AG04449 (cell line): ENCODE measurements around the gene MAP3K20.

ENCODE experiments used
- CTCF ChIA-PET: fragments of 350-600 bp; formaldehyde crosslinking; extraction: SDS; loops from one replicate; lab custom pipeline; 2021; ENCODE audit warnings: antibody characterized with exemption; lab: Yijun Ruan, JAX
- POLR2A ChIA-PET: fragments of 400-600, 350-600 bp; formaldehyde crosslinking; extraction: SDS; loops from one replicate; lab custom pipeline; 2020; ENCODE audit warnings: antibody characterized with exemption, inconsistent platforms; lab: Yijun Ruan, JAX
- DNase-seq: peaks from one replicate; pipeline ENCODE4 v3.0.0-alpha.2; 2010; ENCODE audit warnings: low read depth, low spot score
- H3K4me3 ChIP-seq: 2 replicates; pipeline ENCODE4 v1.5.1; 2011; ENCODE audit warnings: low read depth, mild to moderate bottlenecking, control low read depth, low read length
- TF ChIP-seq, protein P1 (sequence below): IDR thresholded peaks from one replicate; pipeline ENCODE4 v1.5.1; 2011; ENCODE audit warnings: mild to moderate bottlenecking, moderate library complexity, low read length, control low read depth, inconsistent platforms; ENCODE audit not compliant: insufficient read depth; ENCODE audit errors: missing control alignments

Gene MAP3K20

DNA sequence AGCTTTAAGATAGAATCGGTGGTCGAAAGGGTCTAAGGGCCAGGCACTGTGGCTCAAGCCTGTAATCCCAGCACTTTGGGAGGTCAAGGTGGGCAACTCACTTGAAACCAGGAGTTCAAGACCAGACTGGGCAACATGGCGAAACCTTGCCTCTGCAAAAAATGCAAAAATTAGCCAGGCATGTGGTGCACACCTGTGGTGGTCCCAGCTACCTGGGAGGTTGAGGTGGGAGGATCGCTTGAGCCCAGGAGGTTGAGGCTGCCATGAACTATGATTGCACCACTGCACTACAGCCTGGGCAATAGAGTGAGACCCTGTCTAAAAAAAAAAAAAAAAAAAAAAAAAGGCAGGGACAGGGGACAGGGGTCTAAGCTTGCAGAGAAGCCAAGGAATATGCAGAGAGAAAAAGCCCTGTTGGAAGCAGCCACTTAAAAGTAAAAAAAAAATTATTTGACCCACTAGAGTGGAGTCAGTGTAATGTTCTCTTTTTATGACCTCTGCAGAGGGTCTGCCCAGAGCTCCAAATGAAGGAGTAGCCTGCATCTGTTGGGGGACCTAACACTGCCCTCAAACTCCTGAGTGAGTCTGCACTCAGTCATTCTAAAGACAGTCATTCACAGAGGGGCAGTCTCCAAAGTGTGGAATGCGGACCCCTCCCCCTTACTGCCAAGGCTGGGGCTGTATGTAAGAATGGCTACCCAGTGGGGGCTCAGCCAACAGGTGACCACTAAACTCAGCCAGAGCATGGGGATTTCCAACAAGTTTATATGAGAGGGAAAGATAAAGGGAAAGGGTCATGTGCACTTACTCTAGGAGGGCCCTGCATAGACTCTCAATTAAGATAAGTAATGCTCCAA, 160.5 kb downstream of the MAP3K20 start:
- TF ChIP-seq, protein P1, sequence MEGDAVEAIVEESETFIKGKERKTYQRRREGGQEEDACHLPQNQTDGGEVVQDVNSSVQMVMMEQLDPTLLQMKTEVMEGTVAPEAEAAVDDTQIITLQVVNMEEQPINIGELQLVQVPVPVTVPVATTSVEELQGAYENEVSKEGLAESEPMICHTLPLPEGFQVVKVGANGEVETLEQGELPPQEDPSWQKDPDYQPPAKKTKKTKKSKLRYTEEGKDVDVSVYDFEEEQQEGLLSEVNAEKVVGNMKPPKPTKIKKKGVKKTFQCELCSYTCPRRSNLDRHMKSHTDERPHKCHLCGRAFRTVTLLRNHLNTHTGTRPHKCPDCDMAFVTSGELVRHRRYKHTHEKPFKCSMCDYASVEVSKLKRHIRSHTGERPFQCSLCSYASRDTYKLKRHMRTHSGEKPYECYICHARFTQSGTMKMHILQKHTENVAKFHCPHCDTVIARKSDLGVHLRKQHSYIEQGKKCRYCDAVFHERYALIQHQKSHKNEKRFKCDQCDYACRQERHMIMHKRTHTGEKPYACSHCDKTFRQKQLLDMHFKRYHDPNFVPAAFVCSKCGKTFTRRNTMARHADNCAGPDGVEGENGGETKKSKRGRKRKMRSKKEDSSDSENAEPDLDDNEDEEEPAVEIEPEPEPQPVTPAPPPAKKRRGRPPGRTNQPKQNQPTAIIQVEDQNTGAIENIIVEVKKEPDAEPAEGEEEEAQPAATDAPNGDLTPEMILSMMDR, result no peak
- no peak overlapping the region for H3K4me3 ChIP-seq
- no peak for DNase-seq
- ChIA-PET CTCF (interaction anchor here (0.9 to 1.2 kb wide), 2 partner anchors 13 to 208 kb away, joined by 3 read pairs; no protein-coding TSS in a partner anchor), POLR2A (no interaction called here)

DNA sequence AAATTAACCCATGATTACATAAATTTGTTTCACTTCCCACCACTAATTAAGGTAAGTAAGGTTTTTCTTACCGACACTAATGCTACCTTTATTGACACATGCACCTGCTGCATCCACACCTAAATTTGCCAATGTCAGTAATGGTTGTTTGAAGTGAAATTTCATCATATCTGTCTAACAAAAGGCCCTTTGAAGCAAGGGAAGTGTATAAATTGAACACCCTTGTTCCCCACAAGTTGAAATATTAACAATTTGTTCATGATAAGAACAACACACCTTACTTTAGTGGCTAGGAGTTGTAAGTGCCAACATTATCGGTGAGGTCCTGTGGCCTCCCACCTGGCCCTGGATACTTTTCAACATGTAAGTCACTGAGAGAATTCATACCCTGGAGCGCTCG, 162.7 kb downstream of the MAP3K20 start:
- POLR2A ChIA-PET, result no interaction called here

DNA sequence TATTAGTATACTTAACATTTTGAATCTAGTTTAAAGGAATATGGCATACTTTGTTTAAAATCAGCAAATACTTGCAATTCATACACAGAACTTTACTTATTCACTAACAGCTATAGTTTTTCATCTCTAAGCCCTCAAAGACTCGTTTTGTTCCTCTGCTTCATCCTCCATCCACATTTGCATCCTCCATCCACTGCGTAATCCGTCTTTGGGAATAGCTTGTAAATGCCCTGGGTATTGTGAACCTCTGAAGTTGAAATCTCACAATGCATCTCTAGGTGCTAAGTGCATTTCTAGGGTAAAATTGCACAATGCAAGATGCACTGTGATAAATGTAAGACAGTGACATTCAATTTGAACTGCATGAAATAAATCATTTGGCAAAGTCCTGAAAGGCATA, 163.2 kb downstream of the MAP3K20 start:
- CTCF ChIA-PET, result interaction anchor here (1.1 to 2.5 kb wide), 3 partner anchors 19 to 211 kb away, joined by 3 to 10 read pairs (median 3); no protein-coding TSS in a partner anchor
- POLR2A ChIA-PET, result no interaction called here
- TF ChIP-seq, protein P1, result no peak
- DNase-seq, result no peak
- no peak overlapping the region for H3K4me3 ChIP-seq

More for the DNA sequence above, 162.7 kb downstream of the MAP3K20 start:
- TF ChIP-seq, protein P1, result no peak
- H3K4me3 ChIP-seq, result no peak overlapping the region
- CTCF ChIA-PET, result interaction anchor here (1.2 to 2.5 kb wide), 2 partner anchors 19 to 211 kb away, joined by 3 to 10 read pairs; no protein-coding TSS in a partner anchor
- no peak for DNase-seq

DNA sequence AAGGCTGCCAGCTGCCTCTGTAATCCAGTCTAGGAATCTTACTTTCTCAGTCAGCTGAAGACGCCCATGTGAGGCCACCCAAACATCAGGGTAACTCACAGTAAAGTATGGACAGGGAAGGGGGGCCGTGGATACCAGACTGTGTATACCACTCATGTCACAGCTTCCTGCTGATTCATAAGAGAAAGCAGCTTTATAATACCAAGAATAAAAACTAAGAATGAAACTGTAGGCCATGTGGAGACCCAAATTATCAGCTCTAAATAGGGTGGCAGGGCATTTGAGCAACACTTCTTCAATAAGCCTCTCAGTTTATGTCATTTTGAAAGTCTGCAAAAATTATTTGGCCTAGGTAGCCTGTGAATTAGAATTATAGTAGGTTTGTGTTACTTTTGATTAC, 164.0 kb downstream of the MAP3K20 start:
- TF ChIP-seq, protein P1, result no peak
- DNase-seq, result no peak
- CTCF ChIA-PET, result interaction anchor here (1.1 to 2.5 kb wide), 3 partner anchors 20 to 212 kb away, joined by 3 to 10 read pairs (median 3); no protein-coding TSS in a partner anchor

DNA sequence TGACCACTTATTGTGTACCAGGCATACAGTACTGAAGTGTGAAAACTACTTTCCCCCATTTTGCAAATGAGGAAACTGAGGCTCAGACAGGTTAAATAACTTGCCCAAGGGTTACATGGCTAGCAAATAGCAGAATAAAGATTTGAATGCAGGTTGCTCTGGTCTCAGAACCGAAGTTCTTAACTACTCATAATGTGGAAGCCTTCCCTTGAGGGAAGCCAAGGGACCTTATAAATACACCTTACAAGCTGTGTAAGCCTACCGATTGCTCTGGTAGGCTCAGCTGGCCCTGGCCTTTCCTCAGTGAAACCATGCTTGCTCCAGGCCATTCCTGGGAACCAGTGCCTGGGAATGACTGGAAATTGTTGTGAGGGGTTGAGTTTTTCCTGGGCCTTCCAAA, 164.4 kb downstream of the MAP3K20 start:
- no peak for DNase-seq
- no peak overlapping the region for H3K4me3 ChIP-seq
- TF ChIP-seq, protein P1, result no peak
- ChIA-PET POLR2A (no interaction called here), CTCF (interaction anchor here (1.1 to 2.5 kb wide), 2 partner anchors 209 to 213 kb away, joined by 3 to 10 read pairs; no protein-coding TSS in a partner anchor)

More for the DNA sequence above, 164.0 kb downstream of the MAP3K20 start:
- POLR2A ChIA-PET, result no interaction called here
- no peak overlapping the region for H3K4me3 ChIP-seq

DNA sequence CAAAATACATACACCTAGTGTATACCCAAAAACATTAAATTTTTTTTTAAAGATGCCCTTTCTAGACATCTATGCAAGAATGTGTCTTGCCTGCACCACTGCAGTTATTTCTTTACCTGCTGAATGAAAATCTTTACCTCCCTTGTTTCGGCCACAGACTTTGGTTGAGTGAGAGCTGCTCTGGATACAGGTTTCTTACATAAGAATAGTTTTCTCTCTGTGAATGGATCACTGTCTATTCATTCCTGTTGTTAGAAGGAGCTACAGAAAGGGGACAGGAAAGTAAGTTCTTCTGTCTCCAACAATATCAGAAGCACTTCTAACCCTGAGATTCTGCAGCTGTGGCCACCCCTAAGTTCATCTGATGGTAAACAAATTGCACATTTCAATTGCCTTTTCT, 166.0 kb downstream of the MAP3K20 start:
- ChIA-PET POLR2A (no interaction called here), CTCF (interaction anchor here (1.6 kb wide), 1 partner anchor 14 kb away, joined by 4 read pairs; no protein-coding TSS in a partner anchor)
- no peak overlapping the region for H3K4me3 ChIP-seq
- TF ChIP-seq, protein P1, result no peak
- DNase-seq, result no peak
